ENCODE data around the gene PSMG1.
"Not testable (repeated sequence)": the region's sequence is repeated elsewhere in the genome, so short reads cannot be mapped to it uniquely, and the experiment has no call there.

The PSMG1 gene

DNA sequence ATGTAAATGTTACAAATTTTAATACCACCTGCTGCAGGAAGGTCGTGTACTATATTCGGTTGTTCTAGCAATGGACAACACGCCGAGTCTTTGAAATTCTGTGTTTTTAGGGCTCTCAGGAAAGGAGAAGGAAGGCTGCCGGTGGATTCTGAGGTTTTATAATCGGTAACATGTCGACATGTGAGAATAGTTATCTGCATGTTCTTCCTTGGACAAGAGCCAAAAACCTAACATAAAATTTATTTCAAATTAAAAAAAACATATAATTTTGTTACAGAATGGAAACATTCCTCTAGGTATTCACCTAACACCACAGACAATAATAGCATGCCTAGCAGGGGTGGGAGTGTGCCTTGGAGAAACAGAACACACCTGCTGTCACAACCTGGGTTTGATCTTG is 4.8 kb downstream of the PSMG1 start:
- TF ChIP-seq Cebpa-rat (IDR thresholded peaks at IDR 0.05), result no peak
- no peak overlapping the region for H3K9ac ChIP-seq
- no peaks in the 10 kb centered on the region for H3K9me3 ChIP-seq
- H3K36me3 ChIP-seq, result peaks cover 63% of the 10 kb centered on the region
- H3K27ac ChIP-seq, result no peak overlapping the region
- no peaks in the 10 kb centered on the region for H3K27me3 ChIP-seq
- peaks cover 54% of the 10 kb centered on the region for H4K20me1 ChIP-seq
- H3K4me3 ChIP-seq, result no peak overlapping the region
- H3K4me2 ChIP-seq, result no peak overlapping the region
- peaks cover 31% of the 10 kb centered on the region for H3K4me1 ChIP-seq

DNA sequence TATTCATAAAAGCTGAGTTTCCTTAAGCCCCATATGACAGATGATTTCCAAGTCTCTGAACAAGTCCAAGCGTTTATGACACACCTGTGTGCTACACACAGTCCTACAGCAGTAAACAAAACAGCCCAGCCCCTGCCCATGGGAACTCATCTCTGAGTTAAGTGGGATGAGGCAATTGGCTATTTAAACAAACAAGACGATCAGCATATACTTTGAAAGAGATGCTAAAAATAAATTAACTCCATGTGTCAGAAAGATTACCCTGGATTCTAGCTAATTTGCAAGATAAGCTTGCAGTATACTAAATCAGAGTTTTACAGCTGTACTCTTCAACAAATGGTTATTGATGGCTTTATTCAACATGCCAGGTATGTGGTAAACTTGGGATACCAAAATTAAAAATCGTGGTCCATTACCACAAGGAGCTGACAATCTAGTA is 7.0 kb downstream of the PSMG1 start:
- no peak for TF ChIP-seq Cebpa-rat (IDR thresholded peaks at IDR 0.05)
- Histone ChIP-seq H3K4me1 (peaks cover 19% of the 10 kb centered on the region), H3K36me3 (peaks cover 84% of the 10 kb centered on the region), H3K27me3 (no peaks in the 10 kb centered on the region), H3K27ac (no peak overlapping the region), H3K4me2 (no peak overlapping the region), H4K20me1 (peaks cover 39% of the 10 kb centered on the region), H3K9me3 (no peaks in the 10 kb centered on the region), H3K4me3 (no peak overlapping the region), H3K9ac (no peak overlapping the region)

DNA sequence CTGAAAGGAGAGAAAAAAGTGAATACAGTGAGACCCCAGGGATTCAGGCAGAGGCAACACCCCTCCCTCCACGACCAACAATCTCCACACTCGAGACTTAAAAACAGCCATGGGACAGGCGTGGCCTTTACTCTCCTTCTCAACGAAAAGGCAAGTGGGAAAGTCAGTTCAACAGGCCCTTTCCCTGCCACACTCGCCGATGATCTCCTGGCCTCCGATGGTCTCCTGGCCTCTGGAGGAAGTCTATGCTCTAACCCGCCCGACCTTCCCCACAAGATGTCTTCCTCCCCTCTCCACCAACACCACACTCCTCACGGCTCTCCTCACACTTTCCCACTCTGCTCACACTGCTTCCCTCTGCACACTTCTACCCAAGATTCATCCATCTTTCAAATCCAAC is 7.6 kb downstream of the PSMG1 start:
- H3K4me2 ChIP-seq, result no peak overlapping the region
- no peak overlapping the region for H3K27ac ChIP-seq
- H3K36me3 ChIP-seq, result peaks cover 90% of the 10 kb centered on the region
- no peak overlapping the region for H3K9ac ChIP-seq
- no peaks in the 10 kb centered on the region for H3K9me3 ChIP-seq
- TF ChIP-seq Cebpa-rat (IDR thresholded peaks at IDR 0.05), result no peak
- peaks cover 32% of the 10 kb centered on the region for H4K20me1 ChIP-seq
- no peaks in the 10 kb centered on the region for H3K27me3 ChIP-seq
- peaks cover 12% of the 10 kb centered on the region for H3K4me1 ChIP-seq
- no peak overlapping the region for H3K4me3 ChIP-seq

DNA sequence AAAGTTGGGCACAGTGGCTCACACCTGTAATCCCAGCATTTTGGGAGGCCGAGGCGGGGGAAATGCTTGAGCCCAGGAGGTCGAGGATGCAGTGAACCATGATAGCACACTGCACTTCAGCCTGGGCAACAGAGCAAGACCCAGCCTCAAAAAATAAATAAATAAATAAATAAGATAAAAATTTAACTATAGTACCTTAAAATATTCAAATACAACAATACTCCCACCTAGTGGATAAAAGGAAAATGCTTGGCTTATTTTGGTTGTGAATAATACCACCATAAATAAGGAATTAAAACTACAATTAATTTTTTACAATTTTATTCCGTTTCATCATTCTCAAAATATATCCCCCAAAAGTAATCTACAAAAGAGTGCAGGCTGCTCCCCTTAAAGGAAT is 8.1 kb downstream of the PSMG1 start:
- Histone ChIP-seq H3K27ac (no peak overlapping the region), H3K9ac (no peak overlapping the region), H3K9me3 (no peaks in the 10 kb centered on the region), H3K36me3 (peaks cover 89% of the 10 kb centered on the region), H4K20me1 (peaks cover 27% of the 10 kb centered on the region), H3K4me1 (peaks cover 8% of the 10 kb centered on the region), H3K27me3 (no peaks in the 10 kb centered on the region), H3K4me3 (no peak overlapping the region), H3K4me2 (no peak overlapping the region)
- TF ChIP-seq Cebpa-rat (IDR thresholded peaks at IDR 0.05), result no peak

DNA sequence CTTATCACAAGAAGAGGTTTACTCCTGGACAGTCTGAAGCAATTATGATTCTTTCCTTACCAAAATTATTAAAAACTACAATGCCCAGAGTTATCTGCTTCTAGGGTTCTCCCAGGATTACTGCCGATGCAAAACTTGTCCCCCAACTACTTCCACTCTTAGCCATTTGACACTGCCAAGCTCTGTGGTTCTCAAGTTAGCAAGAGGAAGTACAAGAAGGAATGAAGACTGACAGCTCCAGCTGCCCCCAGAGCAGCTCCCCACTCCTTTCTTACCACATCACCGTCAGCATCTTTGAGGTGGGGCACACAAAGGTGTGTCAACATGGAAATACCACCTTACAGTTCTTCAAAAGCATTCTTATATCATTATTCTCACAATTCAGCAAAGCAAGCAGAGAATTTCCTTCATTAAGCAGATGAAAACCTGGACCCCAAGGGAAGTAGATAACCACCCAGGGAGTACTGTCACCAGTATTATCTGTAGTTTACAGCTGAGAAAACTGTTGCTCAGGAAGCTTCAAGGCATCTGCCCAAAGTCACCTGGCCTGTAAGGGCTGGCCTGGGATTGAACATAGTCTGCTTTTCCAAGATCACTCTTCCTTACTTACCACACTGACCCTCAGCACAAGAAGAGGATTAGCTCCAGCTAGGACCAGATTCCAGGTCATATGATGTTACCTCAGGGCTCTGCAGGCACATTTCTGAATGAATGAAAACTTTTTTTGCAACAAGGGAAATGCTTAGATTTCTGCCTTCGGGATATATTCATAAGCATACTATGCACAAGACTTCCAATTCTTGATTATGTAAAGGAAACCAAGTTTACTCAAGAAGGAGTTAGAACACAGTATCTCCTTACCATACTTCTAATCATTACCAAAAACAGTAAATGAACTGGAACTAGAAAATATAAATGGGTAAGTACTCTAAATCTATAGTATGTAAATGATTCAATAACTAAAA is 9.3 kb downstream of the PSMG1 start:
- no peak overlapping the region for H3K27ac ChIP-seq
- TF ChIP-seq Cebpa-rat (IDR thresholded peaks at IDR 0.05), result no peak
- no peaks in the 10 kb centered on the region for H3K27me3 ChIP-seq
- H3K9ac ChIP-seq, result no peak overlapping the region
- H3K4me1 ChIP-seq, result peaks cover 8% of the 10 kb centered on the region
- no peaks in the 10 kb centered on the region for H3K9me3 ChIP-seq
- no peak overlapping the region for H3K4me3 ChIP-seq
- H3K4me2 ChIP-seq, result no peak overlapping the region
- peaks cover 20% of the 10 kb centered on the region; the same call in 1 of the 2 replicates for H4K20me1 ChIP-seq
- peaks cover 89% of the 10 kb centered on the region for H3K36me3 ChIP-seq

DNA sequence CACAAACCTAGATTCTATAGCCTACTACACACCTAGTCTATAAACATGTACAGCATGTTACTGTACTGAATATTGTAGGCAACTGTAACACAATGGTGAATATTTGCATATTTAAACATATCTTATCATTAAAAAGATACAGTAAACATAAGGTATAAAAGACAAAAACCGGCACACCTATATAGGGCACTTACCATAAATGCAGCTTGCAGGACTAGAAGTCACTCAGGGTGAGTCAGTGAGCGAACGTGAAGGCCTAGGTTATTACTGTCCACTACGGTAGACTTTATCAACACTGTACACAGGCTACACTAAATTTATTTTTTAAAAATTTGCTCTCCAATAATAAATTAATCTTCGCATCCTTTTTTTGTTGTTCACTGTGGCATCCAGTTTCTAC is 13.3 kb downstream of the PSMG1 start:
- Histone ChIP-seq H3K36me3 (peaks cover 59% of the 10 kb centered on the region), H3K4me3 (no peak overlapping the region), H3K27me3 (no peaks in the 10 kb centered on the region), H3K4me2 (no peak overlapping the region), H4K20me1 (no peaks in the 10 kb centered on the region), H3K4me1 (peaks cover 8% of the 10 kb centered on the region), H3K9ac (no peak overlapping the region), H3K9me3 (peaks cover 4% of the 10 kb centered on the region), H3K27ac (no peak overlapping the region)
- TF ChIP-seq Cebpa-rat (IDR thresholded peaks at IDR 0.05), result no peak

DNA sequence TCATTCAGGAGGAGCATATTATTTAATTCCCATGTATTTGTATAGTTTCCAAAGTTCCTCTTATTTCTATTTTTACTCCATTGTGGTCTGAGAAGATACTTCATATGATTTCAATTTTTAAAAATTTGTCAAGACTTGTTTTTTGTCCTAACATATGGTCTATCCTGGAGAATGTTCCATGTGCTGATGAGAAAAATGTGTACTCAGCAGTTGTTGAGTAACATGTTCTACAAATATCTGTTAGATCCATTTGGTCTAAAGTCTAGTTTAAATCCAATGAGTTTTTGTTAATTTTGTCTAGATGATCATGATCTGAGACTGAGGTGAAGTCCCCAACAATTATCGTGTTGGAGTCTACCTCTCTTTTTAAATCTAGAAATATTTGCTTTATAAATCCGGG is 14.5 kb downstream of the PSMG1 start:
- Histone ChIP-seq H4K20me1 (no peaks in the 10 kb centered on the region), H3K4me2 (no peak overlapping the region), H3K36me3 (peaks cover 50% of the 10 kb centered on the region), H3K4me1 (peaks cover 4% of the 10 kb centered on the region), H3K4me3 (no peak overlapping the region), H3K27me3 (no peaks in the 10 kb centered on the region), H3K27ac (no peak overlapping the region), H3K9ac (no peak overlapping the region), H3K9me3 (peaks cover 15% of the 10 kb centered on the region)
- TF ChIP-seq Cebpa-rat (IDR thresholded peaks at IDR 0.05), result no peak

DNA sequence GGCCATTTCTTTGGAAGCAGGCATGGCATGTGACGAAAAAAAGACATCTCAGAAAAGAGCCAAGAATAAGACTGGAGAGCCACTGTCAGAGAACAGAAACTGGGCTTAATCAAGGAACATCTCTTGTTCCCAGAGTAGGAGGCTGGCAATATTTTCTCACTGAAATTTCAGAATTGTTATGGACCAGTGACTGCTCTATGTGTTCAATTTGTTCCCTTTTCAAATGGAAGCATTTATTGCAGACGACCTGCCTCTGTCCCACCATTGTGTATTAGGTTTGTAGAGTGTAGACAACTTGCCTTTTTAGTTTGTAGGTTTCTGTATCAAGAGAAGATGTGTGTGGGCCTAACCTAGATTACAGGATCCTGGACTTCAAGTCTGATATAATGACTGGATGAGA is 18.7 kb downstream of the PSMG1 start:
- H3K4me2 ChIP-seq, result no peak overlapping the region
- H3K27ac ChIP-seq, result no peak overlapping the region
- no peak overlapping the region for H3K4me3 ChIP-seq
- H3K9me3 ChIP-seq, result peaks cover 20% of the 10 kb centered on the region
- no peaks in the 10 kb centered on the region for H4K20me1 ChIP-seq
- no peak for TF ChIP-seq Cebpa-rat (IDR thresholded peaks at IDR 0.05)
- peaks cover 8% of the 10 kb centered on the region for H3K36me3 ChIP-seq
- no peak overlapping the region for H3K9ac ChIP-seq
- H3K27me3 ChIP-seq, result no peaks in the 10 kb centered on the region
- H3K4me1 ChIP-seq, result 0 out of 2 replicates have a peak, but pooled peaks cover 6% of the 10 kb centered on the region

DNA sequence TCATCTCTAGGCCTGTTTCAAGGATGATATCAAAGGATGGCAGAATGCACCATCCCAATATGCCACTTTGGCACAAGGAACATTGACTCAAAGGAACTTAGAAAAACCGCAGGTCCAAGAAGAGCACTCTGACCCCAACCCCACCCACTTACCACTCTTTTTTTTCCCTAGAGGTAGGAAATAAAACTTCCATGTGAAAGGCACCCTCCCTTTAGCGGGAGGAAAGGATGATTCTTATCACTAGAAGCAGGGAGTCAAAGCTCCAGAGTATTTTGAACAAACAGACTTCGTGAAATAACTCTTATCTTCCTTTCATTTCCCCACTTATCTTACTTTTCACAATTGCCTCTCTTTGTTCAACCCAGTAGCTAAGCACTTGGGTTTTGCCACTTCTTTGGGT is 22.2 kb downstream of the PSMG1 start:
- Histone ChIP-seq H3K4me1 (0 out of 2 replicates have a peak, but pooled peaks cover 14% of the 10 kb centered on the region), H3K9ac (no peak overlapping the region), H3K4me2 (no peak overlapping the region), H3K9me3 (peaks cover 29% of the 10 kb centered on the region), H3K36me3 (0 out of 2 replicates have a peak, but pooled peaks cover 3% of the 10 kb centered on the region), H4K20me1 (no peaks in the 10 kb centered on the region), H3K27ac (no peak overlapping the region), H3K4me3 (no peak overlapping the region), H3K27me3 (no peaks in the 10 kb centered on the region)
- no peak for TF ChIP-seq Cebpa-rat (IDR thresholded peaks at IDR 0.05)

DNA sequence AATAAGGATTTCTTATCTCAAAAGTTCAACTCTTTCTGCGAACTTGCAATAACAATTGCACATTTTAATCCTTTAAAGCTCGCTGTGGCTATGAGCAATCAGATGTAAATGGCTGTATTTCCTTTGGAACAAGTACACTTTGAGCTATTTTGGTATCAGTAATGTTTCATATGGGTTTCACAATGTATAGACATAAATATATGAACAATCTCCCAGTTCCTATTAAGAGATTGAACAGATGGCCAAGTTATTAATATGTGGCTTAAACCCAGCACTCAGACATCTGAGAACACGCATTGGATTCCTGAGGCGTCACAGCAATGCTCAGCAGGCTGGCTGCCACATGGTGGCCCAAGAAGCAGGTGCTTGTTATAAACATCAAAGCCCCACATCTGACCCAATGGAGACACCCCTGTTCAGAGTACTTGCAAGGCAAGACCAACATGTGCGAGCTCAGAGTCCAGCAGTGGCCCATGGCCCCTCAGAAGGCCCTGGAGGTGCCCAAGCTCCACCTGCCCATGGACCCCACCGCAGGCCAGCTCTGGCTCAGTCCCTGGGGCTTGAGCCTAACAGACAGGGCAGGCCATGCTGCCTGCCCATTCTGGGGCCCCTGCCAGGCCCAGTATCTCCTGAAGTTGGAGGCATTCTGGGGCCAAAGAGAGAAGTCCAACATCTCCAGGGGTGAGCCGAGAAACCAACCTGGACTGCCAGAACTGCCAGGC is 23.7 kb downstream of the PSMG1 start:
- no peak for TF ChIP-seq Cebpa-rat (IDR thresholded peaks at IDR 0.05)

DNA sequence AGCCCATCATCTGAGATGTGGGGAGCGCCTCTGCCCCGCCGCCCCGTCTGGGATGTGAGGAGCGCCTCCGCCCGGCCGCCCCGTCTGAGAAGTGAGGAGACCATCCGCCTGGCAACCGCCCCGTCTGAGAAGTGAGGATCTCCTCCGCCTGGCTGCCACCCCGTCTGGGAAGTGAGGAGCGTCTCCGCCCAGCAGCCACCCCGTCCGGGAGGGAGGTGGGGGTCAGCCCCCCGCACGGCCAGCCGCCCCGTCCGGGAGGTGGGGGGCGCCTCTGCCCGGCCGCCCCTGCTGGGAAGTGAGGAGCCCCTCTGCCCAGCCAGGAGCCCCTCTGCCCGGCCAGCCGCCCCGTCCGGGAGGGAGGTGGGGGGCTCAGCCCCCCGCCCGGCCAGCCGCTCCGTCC is 26.0 kb downstream of the PSMG1 start:
- not testable (repeated sequence) for H3K27me3 ChIP-seq, H3K4me2 ChIP-seq, H3K27ac ChIP-seq, H3K36me3 ChIP-seq, H3K4me3 ChIP-seq, H3K9ac ChIP-seq, H4K20me1 ChIP-seq
- Histone ChIP-seq H3K9me3 (peaks cover 15% of the 10 kb centered on the region), H3K4me1 (0 out of 2 replicates have a peak, but pooled peaks cover 14% of the 10 kb centered on the region)

More for the DNA sequence above, 23.7 kb downstream of the PSMG1 start:
- H3K4me3 ChIP-seq, result no peak overlapping the region
- no peaks in the 10 kb centered on the region for H3K27me3 ChIP-seq
- H4K20me1 ChIP-seq, result no peaks in the 10 kb centered on the region
- H3K36me3 ChIP-seq, result no peaks in the 10 kb centered on the region
- H3K9me3 ChIP-seq, result peaks cover 27% of the 10 kb centered on the region
- H3K9ac ChIP-seq, result no peak overlapping the region
- no peak overlapping the region for H3K4me2 ChIP-seq
- no peak overlapping the region for H3K27ac ChIP-seq
- 0 out of 2 replicates have a peak, but pooled peaks cover 14% of the 10 kb centered on the region for H3K4me1 ChIP-seq
